HG03097 (cell line): ENCODE data around the gene MLXIP.
"Not testable (repeated sequence)": the region's sequence is repeated elsewhere in the genome, so short reads cannot be mapped to it uniquely, and the experiment has no call there.

Source experiments
- ATAC-seq: cut with Tn5 transposase; IDR thresholded peaks from one replicate; pipeline ENCODE4 v1.9.1; 2021; ENCODE audit not compliant: unreplicated experiment, low FRiP score

Gene MLXIP

GRCh38 chr12:122094137-122094734, 15.7 kb downstream of the MLXIP start:
- ATAC-seq: no peak

- no peak for ATAC-seq
Measured at GRCh38 chr12:122094735-122095631, 16.4 kb downstream of the MLXIP start.

- ATAC-seq: no peak
Measured at GRCh38 chr12:122096014-122096413, 17.5 kb downstream of the MLXIP start.

- ATAC-seq: no peak
Measured at GRCh38 chr12:122096591-122097149, 18.1 kb downstream of the MLXIP start.

GRCh38 chr12:122097584-122097926, 19.0 kb downstream of the MLXIP start:
- ATAC-seq: no peak

GRCh38 chr12:122097927-122098756, 19.6 kb downstream of the MLXIP start:
- no peak for ATAC-seq

GRCh38 chr12:122099280-122099749, 20.8 kb downstream of the MLXIP start:
- ATAC-seq: no peak

GRCh38 chr12:122099856-122100255, 21.3 kb downstream of the MLXIP start:
- ATAC-seq: no peak

- ATAC-seq: no peak
Measured at GRCh38 chr12:122100568-122100967, 22.0 kb downstream of the MLXIP start.

GRCh38 chr12:122102331-122102730, 23.8 kb downstream of the MLXIP start:
- no peak for ATAC-seq

- no peak for ATAC-seq
Measured at GRCh38 chr12:122104844-122105243, 26.3 kb downstream of the MLXIP start.

- not testable (repeated sequence) for ATAC-seq
Measured at GRCh38 chr12:122105496-122105895, 26.9 kb downstream of the MLXIP start.

GRCh38 chr12:122106843-122107242, 28.3 kb downstream of the MLXIP start:
- ATAC-seq: no peak

- no peak for ATAC-seq
Measured at GRCh38 chr12:122107261-122107660, 28.7 kb downstream of the MLXIP start.

- no peak for ATAC-seq
Measured at GRCh38 chr12:122111089-122111641, 32.6 kb downstream of the MLXIP start.

GRCh38 chr12:122116707-122117535, 38.4 kb downstream of the MLXIP start:
- ATAC-seq: no peak

GRCh38 chr12:122117979-122118378, 39.4 kb downstream of the MLXIP start:
- no peak for ATAC-seq

GRCh38 chr12:122121341-122121740, 42.8 kb downstream of the MLXIP start:
- not testable (repeated sequence) for ATAC-seq

GRCh38 chr12:122121745-122122144, 43.2 kb downstream of the MLXIP start:
- no peak for ATAC-seq
